KG1 (cell line): Measurements from ENCODE around the gene NPFFR2.
"Not testable (repeated sequence)": the region's sequence is repeated elsewhere in the genome, so short reads cannot be mapped to it uniquely, and the experiment has no call there.

ENCODE experiments used
- DNase-seq: peaks from one replicate; lab custom pipeline; 2025; lab: John Stamatoyannopoulos, UW

Gene NPFFR2

DNA sequence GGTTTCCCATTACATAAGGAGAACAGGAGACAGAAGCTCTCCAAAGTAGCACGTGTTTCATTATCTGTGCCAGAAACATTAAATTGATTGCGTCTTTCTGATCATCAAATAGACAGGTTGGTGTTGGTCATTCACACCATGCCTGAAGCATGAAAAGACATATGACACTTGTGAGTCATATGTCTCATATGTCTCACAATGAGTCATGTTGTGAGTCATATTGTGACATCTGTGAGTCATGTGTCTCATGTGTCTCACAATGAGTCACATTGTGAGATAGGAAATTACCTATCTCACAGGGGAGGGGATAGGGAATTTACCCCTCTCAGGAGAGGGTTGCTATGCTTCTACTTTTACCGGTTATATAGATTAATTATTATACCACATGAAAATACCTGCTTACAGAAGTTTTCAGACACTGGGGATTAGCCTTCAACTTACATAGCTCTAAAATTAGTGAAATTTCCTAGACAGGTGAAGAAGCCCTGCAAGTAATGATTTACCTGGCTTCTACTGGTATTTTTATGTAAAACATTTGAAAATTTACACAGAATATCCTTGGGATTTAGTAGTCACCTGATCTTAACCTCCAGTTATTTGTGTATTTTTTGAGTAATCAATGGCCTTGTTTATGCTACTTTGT is 80.8 kb downstream of the NPFFR2 start:
- DNase-seq: no peak

DNA sequence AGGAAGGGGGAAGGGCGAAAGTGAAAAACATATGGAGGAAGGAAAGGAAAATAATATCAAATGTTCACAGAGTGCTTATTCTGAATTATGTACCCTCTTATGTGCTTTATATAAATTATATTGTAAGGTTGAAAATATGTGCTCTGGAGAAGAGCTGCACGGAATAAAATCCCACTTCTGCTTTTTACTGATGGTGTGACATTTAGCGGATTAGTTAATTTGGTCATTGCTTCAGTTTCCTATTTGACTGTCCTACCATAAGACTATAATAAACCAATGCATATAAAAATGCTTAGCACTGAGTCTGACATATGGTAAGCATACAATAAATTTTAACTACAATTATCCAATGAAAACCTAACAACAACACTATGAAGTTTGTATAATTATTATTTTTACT is 86.2 kb downstream of the NPFFR2 start:
- DNase-seq: no peak

GRCh38 chr4:72119946-72120345 is 88.1 kb downstream of the NPFFR2 start:
- DNase-seq: no peak

GRCh38 chr4:72128741-72129140 is 96.9 kb downstream of the NPFFR2 start:
- DNase-seq: no peak

DNA sequence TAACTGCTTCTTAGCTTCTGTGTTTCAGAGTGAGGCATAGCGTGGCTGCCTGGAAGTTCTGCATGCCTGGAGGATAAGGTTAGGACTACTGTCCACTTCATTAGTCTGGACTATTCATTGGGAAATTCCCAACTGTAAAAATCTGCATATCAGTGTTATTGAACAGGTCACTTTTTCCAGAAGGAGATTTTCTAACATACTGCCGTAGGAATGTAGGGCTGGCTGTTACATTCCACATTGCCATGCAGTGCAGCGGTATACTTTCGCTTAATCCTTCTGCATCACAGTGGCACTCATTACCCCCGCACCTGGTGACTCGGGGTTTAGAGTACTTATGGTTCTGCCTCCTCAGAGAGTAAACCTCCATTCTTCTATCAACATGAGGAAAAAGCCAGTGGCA is 104.6 kb downstream of the NPFFR2 start:
- DNase-seq: no peak

DNA sequence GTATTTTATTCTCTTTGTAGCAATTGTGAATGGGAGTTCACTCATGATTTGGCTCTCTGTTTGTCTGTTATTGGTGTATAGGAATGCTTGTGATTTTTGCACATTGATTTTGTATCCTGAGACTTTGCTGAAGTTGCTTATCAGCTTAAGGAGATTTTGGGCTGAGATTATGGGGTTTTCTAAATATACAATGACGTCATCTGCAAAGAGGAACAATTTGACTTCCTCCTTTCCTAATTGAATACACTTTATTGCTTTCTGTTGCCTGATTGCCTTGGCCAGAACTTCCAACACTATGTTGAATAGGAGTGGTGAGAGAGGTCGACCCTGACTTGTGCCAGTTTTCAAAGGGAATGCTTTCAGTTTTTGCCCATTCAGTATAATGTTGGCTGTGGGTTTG is 108.2 kb downstream of the NPFFR2 start:
- not testable (repeated sequence) for DNase-seq

DNA sequence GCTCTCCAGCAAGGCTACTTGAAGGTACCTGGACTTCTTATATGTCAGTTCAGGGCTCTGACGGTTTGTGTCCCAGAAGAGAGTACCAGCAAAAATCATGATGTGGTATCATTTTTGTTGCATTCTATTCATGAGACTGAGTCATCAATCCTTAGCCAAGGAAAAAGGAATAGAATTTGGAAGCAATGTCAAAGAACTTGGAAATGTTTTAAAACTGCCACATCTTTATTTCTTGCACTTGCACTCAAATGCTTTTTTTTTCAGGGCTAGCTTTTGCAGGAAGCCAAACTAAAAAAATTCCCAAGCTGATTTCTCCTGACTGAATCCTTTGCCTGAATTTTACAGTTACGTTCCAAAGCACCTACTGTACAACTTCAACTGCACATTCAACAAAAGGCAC is 112.4 kb downstream of the NPFFR2 start:
- no peak for DNase-seq

DNA sequence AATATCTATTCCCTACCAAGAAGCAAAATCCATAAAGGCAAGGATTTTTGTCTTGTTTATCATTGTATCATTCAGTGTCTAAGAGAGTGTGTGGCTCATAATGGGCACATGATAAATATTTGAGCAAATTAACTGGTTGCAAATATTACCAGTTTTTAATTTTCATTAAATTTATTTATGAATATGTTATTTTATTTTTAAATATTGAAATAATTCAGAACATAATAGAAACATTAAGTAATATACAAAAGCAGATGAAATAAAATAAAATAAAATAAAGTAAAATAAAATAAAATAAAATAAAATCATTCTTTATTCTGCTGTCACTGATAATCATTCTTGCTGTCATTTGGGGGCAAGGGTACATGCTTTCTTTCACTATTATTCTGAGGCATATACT is 120.9 kb downstream of the NPFFR2 start:
- no peak for DNase-seq

- not testable (repeated sequence) for DNase-seq
Measured at GRCh38 chr4:72153634-72154033, 121.8 kb downstream of the NPFFR2 start.

- not testable (repeated sequence) for DNase-seq
Measured at GRCh38 chr4:72169285-72169684, 137.5 kb downstream of the NPFFR2 start.

GRCh38 chr4:72169861-72170260 is 138.1 kb downstream of the NPFFR2 start:
- no peak for DNase-seq

DNA sequence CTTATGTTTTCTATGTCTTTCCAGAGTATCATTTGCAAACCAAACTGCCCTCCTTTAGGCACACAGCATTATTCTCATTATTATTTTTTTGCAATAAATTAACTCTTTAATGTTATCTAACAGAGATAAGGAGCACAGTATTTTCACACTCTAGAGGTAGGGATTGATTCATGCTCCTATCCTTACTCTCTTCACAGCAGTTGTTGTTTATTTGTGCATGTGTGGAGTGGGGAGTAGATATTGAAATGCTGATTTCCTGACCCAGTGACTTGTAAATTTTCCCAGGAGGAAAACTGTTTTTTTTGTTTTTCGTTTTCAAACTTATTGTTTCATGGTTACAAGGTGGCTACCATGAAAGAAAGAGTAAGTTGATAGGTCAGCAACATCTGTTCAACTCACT is 140.0 kb downstream of the NPFFR2 start:
- DNase-seq: no peak

DNA sequence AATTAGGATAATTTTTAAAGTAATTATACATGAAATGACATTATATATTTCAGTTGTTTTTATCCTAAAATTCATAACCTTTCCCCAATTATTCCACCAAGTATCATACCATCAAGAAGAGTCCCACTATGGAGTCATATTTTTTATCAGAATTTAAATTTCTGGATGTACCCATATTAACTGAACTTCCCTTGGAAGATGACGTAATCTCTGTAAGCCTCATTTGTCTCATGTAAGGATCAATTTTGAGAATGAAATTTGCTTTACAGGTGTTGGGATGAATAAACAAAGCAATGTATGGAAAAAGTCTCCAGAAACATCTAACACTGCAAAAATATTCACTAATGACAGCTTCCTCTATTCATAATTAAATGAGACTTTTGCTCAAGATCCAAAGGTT is 147.5 kb downstream of the NPFFR2 start:
- no peak for DNase-seq

DNA sequence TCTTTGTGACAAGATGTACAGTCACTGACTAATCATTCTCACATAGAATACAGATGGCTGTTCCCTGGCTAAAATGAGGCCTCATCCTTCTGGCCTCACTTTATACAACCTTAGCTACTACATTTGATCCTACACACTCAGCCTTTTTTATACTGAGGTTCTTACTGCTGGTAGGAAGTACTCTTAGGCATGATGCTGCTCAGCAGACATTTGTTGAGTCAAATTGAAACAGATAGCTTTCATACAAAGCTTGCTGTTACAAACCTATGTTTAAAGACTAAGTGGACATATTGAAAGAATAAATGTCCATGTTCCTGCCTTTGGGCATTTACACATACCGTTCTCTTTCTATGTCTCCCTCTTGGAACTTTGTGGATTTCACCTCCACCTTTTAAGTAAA is 154.9 kb downstream of the NPFFR2 start:
- DNase-seq: no peak

DNA sequence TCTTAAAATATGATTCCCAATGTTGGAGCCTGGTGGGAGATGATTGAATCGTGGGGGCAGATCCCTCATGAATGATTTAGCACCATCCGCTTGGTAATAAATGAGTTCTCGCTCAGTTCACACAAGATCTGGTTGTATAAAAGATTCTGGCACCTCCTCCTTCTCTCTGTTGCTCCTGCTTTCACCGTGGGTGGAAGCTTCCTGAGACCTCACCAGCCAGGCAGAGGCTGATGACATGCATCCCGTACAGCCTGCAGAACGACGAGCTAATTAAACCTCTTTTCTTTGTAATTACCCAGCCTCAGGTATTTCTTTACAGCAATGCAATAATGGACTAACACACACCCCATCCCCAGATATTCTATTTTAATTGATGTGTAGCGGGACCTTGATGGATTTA is 162.2 kb downstream of the NPFFR2 start:
- no peak for DNase-seq

DNA sequence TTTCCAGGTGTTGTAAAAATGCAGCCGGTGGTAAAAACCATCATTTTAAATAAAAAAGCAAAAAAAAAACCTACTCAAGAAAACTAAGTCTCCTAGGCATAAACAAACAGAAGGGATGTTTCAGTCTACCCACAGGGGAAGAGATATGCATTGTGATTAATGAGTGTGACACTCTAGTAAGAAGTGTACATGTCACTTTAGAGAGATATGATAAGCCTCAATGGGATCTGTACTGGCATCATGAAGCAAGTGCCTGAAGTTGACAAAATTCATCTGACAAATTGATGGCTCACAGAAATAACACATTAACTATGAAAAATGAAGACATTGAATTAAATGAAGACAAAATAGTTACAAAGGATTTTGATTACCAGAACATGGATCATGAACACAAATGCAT is 162.7 kb downstream of the NPFFR2 start:
- DNase-seq: no peak
